NCI-H1694 treated with DMSO at 0.1 percent for 48 hours (cell line): ENCODE results near the gene PEX11B.
"Not testable (repeated sequence)": the region's sequence is repeated elsewhere in the genome, so short reads cannot be mapped to it uniquely, and the experiment has no call there.

Experiments
- DNase-seq: peaks from one replicate; lab custom pipeline; 2025; lab: John Stamatoyannopoulos, UW

PEX11B gene

DNA sequence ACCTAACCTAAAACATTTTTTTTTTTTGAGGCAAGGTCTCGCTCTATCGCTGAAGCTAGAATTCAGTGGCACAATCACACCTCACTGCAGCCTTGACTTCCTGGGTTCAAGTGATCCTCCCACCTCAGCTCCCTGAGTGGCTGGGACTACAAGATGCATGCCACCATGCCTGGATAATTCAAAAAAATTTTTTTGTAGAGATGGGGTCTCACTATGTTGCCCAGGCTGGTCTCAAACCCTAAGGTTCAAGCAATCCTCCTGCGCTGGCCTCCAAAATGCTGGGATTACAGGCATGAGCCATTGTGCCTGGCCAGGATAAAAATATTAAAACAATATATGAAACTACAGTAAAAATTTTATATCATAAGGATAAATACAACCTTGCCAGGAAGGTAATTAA, 34.4 kb upstream of the PEX11B start:
- no peak for DNase-seq

DNA sequence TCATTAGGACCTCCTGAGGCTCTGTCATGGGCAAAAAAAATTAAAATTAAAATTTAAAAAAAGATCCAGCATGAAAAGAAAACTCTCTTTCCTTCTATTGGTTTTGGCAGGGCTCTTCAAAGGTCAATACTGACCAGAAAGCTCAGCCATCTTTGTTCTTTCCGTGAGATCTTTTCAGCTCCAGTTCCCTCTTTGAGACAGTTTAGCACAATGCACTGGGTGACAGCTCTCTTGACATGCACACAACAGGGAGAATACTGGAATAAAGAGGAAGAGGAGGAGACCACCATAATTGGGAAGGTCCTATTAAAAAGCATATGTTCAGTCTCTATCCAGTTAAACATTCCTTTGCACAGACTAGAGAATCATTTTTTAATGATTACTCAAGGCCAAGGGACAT, 33.0 kb upstream of the PEX11B start:
- no peak for DNase-seq

DNA sequence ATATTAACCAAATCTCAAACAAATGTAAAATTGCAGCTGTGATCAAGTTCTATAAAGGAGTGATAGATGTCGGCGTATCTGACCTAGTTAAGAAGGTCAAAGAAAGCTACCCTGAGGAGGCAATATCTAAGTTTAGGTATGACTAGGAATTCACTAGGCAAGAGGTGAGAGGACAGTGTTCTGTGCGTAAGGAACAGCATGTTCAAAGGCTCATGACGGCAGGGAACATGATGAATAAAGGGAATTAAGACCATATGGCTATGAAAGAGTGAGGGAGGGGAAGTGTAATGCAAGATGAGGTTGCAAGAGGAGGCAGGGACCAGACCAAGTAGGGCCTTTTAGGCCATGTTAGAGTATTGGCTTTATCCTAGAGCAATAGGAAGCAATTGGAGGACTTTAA, 30.7 kb upstream of the PEX11B start:
- no peak for DNase-seq

DNA sequence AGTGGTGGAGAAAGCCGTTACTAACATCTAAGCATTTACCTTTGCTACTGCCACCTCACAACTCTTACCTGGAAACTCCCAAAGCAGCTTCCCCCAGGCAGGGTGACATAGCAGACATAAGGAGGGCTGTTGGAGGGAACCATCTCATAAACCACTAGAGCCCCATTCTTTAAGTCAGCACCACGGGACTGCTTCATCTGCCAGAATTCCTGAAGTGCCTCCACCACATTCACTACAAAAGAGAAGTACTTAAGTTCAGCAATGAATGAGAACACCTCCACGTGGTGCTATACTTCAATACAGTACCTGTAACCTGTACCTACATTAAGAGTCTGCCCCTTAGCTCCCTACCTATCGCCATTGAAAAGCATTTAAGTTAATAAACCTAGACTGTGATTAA, 29.0 kb upstream of the PEX11B start:
- no peak for DNase-seq

DNA sequence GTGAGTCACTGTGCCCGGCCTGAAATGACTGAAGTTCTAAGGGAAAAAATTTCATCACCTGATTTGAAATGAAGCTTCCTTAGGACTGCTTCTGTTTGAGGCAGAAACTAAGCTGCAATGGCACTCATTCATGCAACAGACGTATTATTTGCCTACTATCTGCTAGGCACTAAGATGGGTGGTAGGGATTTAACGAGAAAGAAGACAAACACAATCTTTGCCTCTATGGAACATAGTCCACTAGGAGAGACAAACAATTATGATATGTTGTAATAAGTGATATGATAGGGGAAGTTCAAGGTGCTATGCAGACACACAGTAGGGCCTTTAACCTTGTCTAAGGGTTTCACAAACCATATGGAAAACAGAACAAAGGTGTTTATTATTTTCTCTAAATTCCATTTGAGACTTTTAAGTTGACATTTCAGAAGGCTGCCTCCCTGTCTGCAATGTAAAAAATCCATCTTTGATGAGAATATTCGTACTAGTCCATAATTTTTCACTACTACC, 28.0 kb upstream of the PEX11B start:
- no peak for DNase-seq

DNA sequence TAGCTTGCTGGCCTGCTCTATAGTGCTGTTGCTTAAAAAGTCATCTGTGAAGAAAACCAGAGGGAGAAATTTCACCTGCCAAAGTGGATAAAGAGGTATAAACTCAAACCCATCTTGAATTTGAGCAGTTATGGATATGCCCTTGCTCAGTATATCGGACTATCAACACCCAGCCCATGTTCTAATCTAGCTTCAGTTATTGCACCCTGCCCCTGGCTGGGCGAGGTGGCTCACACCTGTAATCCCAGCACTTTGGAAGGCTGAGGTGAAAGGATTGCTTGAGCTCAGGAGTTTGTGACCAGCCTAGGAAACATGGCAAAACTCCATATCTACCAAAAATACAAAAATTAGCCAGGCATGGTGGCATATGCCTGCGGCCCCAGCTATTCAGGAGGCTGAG, 26.0 kb upstream of the PEX11B start:
- DNase-seq, result no peak

DNA sequence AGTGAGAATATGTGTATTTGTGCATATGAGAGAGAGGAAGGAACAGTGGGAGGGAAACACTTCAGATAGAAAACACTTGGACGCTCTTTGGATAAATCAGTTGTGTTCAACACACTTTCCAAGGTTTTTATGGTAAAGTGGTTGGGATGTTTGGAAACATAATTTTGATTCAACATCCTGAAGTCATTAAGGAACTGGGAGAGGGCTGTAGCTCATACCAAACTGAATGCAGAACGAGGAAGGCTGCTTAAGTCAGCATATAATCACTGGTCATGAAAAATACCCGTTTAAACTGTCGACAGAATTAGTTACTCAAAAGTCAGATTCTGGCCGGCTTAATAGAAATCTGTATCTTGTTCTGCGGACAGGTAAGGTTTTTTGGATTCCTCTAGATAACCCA, 24.4 kb upstream of the PEX11B start:
- DNase-seq, result no peak

DNA sequence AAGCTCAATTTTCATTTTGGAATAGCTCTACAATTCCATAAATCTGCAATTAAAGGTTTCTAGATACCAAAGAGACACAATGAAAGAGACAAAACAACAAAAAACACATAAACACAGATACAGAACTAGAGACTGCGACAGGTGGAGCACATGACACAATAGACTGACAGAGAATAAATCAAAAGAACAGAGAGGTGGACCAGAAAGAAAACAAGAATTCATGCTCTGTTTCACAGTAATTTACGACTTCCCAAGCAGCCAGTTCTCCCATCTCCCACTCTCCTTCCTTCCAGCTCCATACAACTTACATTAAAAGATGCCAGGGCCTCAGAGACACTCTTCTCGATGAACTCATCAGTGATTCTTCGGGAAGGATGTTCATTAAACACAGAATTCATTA, 23.9 kb upstream of the PEX11B start:
- no peak for DNase-seq

DNA sequence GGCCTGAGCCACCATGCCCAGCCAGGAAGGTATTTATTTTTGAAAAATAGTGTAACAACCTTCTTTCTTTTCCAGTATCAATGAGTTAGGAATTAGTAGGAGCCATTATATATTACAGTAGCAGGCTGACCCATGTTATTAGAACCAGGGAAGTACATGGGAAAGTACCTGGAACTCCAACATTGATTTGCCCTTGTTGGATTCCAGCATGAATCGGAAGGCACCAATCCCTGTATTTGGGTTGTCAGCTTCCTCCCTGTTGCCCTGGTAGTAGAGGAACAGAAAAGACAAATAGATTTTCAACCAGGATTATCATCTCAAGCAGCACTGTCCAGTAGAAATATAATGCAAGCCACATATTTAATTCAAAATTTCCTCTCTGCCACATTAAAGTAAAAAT, 18.9 kb upstream of the PEX11B start:
- no peak for DNase-seq

DNA sequence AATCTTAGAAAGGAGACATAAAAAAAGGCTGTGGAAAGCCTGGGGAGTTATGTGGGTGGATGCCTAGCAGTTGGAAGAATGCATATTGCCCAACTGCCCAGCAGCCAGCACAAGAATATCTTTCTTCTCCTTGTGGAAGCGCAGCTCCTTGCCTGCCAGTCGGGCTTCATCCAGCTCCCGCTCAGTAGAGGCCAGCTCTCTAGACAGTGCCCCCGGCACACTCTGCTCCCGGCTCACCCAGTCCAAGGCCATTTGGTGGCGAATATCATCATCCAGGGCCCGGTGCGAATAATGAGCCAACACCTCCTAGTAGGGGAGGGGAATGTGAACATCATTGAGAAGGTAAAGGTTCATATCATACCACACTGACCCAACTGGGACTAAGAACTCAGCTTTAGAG, 17.7 kb upstream of the PEX11B start:
- no peak for DNase-seq

DNA sequence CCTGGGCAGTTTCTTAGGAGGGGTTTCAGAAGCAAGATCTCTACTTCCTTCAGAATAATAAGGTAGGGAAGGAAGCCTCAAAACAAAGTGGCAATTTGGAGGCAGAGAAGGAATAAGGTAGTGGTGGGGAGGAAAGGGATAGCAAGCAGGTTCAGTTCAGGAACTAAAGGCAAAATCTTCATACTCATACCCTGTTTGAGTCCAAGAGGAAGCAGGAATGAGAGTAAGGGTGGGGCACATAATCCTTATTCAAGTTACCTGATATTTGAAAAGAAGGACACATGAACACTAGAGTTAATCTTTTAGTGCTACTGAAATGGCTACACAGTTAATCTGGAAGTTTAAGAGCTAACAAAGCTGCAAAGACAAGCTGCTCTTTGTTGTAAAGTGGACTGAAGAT, 17.2 kb upstream of the PEX11B start:
- no peak for DNase-seq

DNA sequence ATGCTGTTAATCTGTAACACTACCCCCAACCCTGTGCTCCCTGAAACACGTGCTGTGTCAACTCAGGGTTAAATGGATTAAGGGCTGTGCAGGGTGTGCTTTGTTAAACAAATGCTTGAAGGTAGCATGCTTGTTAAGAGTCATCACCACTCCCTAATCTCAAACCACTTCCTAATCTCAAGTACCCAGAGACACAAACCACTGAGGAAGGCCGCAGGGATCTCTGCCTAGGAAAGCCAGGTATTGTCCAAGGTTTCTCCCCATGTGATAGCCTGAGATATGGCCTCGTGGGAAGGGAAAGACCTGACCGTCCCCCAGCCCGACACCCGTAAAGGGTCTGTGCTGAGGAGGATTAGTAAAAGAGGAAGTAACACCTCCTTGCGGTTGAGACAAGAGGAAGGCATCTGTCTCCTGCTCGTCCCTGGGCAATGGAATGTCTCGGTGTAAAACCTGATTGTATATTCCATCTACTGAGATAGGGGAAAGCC, 14.0 kb upstream of the PEX11B start:
- DNase-seq, result not testable (repeated sequence)

DNA sequence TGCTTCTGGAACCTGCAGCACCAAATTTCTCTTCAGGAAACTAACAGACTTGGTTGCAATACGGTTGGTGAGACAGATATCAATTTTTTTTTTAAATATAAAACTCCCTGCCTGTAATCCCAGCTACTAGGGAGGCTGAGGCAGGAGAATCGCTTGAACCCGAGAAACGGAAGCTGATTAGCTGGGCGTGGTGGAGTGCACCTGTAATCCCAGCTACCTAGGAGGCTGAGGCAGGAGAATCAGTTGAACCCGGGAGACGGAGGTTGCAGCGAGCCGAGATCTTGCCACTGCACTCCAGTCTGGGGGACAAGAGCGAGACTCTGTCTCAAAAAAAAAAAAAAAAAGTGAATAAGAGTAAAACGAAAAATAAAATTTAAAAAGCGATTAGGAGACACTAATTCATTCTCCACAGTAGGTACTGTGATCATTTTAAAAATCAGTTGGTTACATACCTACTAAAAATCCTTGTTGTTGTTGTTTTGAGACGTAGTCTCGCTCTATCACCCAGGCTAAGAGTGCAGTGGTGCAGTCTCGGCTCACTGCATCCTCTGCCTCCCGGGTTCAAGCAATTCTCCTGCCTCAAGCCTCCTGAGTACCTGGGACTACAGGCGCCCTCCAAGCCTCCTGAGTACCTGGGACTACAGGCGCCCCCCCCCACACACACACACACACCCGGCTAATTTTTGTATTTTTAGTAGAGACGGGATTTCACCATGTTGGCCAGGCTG, 9.6 kb upstream of the PEX11B start:
- DNase-seq, result no peak

DNA sequence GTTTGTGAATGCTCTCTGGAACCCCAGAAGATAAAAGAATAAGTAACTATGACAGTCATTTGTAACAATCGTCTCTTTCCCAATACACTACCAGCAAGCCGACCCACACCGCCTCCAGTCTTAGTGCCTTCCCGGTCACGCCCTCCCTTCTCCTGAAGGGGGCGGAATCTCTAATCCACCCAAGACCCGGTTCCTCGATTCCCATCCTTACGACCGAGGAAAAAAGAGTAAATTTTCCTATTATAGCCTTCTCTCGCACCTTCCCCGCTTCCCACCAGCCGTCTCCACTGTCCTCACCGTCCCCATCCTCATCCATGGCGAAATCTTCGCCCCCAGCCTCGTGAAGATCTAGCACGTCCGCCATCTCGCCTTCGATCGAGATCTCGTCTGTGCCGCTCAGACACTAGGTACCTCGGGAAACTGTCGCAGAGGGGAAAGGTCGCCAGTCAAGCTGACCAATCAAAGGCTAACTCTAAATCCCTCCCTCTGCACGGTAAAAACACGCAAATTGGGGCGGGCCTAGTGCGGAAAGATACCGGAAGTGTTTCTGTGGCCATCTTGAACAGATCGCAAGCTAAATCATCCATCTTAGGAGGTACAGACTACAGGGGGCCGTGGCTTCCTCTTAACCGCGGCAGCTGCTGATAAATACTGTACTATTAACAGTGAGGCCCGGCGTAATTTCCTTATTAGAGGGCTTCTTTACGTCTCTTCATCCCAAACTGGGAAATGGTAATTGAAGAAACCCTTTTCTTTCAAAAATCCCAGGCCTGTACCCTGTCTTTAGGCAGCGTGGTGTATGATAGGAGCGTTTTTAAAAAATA, 8.8 kb upstream of the PEX11B start, which contains the start of gene RBM8A:
TSS of gene RBM8A (minus strand) at position 422 of the 824 bp plus-strand sequence. CDS start at position 364, 58 bp downstream.
- peak; percentile 99 for DNase-seq

DNA sequence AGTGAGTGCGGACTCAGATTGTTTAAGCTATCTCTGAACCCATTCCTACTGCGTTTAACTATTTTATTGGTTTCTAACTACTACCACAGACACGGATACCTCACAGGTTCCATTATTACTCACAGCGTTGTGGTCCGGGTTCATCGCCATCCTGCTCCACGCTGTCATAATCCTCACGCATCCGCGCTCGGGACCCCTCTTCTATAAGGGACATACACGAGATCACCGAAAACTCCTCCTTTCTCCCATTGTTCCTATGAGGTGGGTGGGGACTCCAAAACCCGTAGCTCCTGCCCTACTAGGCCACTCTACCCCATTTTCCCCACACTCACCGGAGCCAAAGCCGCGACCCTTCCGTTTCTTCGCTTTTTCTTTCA, 8.2 kb upstream of the PEX11B start:
- no peak for DNase-seq

DNA sequence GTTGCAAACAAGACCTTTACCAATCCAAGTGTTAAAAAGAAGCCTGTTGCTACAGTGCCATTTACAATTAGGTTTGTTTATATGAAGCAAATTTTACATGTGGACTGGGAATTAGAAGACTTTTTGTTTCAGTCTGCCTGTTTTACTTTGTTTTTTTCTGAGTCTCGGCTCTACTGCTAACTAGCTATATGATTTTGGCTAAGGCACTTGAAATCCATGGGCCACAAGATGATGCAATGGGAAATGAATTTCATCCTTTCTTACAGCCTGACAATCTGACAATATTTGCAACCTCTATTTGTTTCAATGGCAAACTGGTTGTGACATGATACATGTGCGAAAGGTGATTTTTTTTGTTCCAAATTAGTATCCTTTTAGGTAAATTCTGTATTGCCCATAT, 3.7 kb upstream of the PEX11B start:
- no peak for DNase-seq

DNA sequence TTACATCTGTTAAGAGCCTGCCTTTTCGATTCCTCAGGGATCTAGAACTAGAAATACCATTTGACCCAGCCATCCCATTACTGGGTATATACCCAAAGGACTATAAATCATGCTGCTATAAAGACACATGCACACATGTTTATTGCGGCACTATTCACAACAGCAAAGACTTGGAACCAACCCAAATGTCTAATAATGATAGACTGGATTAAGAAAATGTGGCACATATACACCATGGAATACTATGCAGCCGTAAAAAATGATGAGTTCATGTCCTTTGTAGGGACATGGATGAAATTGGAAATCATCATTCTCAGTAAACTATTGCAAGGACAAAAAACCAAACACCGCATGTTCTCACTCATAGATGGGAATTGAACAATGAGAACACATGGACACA, 1.8 kb upstream of the PEX11B start:
- not testable (repeated sequence) for DNase-seq

DNA sequence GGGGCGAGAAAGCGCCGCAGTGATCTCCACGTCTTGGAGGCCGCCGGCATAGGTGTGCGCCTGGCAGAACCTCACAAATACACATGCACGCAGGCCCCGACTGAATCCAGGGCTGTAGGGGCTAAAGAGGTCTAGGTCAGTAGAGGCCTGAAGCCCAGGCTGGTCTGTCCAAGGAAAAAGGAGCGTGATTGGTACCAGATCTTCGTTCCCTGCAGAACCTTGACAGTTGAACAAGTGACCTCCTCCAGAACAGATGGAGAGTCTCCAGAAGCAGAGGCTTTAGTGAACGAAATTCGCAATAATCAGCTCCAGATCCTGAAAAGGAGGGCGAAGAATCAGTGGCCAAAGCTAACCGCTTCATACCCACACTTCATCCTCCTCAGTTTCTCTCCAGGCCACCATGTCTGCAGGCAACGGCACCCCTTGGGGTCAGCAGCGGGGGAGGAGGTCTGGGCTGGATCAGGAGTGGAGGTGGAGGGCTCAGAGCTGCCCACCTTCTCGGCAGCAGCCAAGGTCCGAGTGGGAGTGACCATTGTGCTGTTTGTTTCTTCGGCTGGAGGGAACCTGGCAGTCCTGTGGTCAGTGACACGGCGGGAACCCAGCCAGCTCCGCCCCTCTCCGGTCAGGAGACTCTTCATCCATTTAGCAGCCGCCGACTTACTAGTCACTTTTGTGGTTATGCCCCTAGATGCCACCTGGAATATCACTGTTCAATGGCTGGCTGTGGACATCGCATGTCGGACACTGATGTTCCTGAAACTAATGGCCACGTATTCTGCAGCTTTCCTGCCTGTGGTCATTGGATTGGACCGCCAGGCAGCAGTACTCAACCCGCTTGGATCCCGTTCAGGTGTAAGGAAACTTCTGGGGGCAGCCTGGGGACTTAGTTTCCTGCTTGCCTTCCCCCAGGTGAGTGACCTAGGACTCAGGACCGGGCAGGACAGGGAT, 749 bp upstream of the PEX11B start:
- DNase-seq, result no peak

DNA sequence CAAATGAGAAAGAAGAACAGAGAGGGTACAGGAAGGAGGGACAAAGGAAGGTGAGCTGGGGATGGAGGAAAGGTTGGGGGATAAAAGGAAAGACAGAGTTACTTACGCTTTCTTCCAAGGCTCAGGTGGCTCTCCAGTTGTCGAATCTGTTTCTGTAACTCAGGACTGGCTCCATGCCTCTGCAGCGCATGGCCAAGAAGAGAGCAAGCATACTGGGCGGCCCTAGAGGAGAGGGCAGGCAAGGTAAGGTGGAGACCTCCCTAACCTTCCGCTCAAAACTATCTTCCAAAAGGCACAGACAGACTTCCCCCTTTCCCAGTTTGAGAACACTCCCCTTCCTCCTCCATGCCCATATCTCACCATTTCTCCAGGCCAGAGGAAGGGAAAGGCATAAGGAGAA, 922 bp downstream of the PEX11B start:
- DNase-seq, result no peak

DNA sequence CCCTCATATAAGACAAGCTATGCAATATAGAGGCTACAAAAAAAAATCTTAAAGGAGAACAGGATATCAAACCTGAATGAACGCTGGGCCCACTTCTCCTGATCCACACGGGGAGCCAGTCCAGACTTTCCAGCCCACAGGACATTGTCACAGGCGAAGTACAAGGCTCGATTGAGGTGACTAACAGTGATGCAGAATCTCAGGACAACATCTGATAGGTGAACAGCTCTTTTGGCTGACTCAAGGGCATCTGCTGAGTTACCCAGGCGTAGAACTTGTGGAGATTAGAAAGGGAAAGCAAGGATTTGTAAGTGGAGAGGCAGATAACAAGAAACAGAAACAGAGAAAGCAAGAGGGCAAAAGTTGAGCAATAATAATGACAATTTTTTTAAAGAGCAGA, 1.8 kb downstream of the PEX11B start:
- no peak for DNase-seq

DNA sequence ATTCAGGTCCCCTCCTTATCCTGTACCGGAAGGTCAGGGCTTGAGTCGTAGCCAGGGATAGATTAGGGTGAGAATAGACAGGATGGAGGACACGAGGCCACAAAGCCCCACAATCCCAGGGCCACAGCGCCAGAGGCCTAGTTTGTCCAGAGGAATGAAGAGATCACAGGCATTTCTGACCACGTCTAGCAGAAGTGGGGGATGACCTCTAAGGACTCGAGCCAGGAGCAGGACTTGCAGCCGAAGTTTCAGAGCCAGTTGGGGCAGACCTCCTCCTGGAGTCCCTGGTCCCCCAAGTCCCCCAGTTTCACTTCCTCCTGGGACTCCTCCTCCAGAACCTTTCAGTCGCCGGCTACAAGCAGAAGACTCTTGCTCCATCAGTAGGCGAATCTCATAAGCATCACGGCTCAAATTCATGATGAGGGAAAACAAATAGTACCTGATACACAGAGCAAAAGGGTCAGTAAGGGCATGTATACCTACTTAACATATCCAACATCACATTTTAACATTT, 6.3 kb downstream of the PEX11B start:
- no peak for DNase-seq

DNA sequence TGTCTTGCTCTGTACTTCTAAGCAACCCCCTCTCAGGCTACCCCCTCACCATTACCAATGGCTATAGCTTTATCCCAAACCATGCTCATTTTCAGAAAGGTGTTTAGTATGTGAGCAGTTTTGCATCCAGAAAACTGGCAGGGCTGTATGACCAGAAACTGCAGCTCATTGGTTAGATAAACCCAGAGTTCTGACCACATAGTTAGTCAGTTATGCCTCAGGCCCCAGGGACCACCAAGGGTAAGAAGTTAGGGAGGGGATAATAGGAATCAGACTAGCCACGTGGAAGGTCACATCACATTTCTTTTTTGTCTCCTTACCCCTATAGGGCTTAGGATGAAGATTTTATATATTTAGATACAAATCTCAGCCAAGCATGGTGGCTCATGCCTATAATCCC, 9.9 kb downstream of the PEX11B start:
- DNase-seq, result no peak
